AML-193 (cell line): ENCODE results near the gene TMEM72.

Experiments used
- DNase-seq, 2 experiments: peaks; one replicate each; lab custom pipeline; 2025; lab: John Stamatoyannopoulos, UW

TMEM72 gene

GRCh38 chr10:44934416-44935200, 23.5 kb downstream of the TMEM72 start:
- DNase-seq = no peak

- no peak for DNase-seq
These were observed 24.2 kb downstream of the TMEM72 start for GRCh38 chr10:44935201-44935965.

GRCh38 chr10:44935966-44936295, 24.8 kb downstream of the TMEM72 start:
- DNase-seq = peak; percentile 44 to 63

- no peak for DNase-seq
These were observed 25.3 kb downstream of the TMEM72 start for GRCh38 chr10:44936314-44936975.

- DNase-seq = peak; percentile 56 to 62
These were observed 26.3 kb downstream of the TMEM72 start for GRCh38 chr10:44937196-44938005.

- DNase-seq = no peak
These were observed 27.8 kb downstream of the TMEM72 start for GRCh38 chr10:44938956-44939355.

GRCh38 chr10:44939691-44940401, 28.7 kb downstream of the TMEM72 start:
- DNase-seq = peak; percentile 70 to 73

GRCh38 chr10:44944354-44944753, 33.2 kb downstream of the TMEM72 start:
- DNase-seq = no peak

GRCh38 chr10:44946205-44946604, 35.1 kb downstream of the TMEM72 start:
- peak; percentile 29 to 39 for DNase-seq

- no peak for DNase-seq
These were observed 36.4 kb downstream of the TMEM72 start for GRCh38 chr10:44947371-44948152.

GRCh38 chr10:44948642-44949041, 37.5 kb downstream of the TMEM72 start:
- DNase-seq = peak; percentile 11 to 30

- no peak for DNase-seq
These were observed 38.1 kb downstream of the TMEM72 start for GRCh38 chr10:44949127-44949802.

GRCh38 chr10:44949915-44950314, 38.8 kb downstream of the TMEM72 start:
- no peak for DNase-seq

- no peak for DNase-seq
These were observed 39.4 kb downstream of the TMEM72 start for GRCh38 chr10:44950326-44951225.

- DNase-seq = no peak
These were observed 40.6 kb downstream of the TMEM72 start for GRCh38 chr10:44951576-44952226.

- no peak for DNase-seq
These were observed 41.7 kb downstream of the TMEM72 start for GRCh38 chr10:44952779-44953231.

- no peak for DNase-seq
These were observed 42.9 kb downstream of the TMEM72 start for GRCh38 chr10:44954042-44954441.

- no peak for DNase-seq
These were observed 43.8 kb downstream of the TMEM72 start for GRCh38 chr10:44954962-44955361.
